GM21529 (cell line): Measurements from ENCODE around the gene GTPBP2.
A peak's percentile ranks its signal among the peaks of the same experiment; 100 is the strongest.

ENCODE experiments used
- ATAC-seq: cut with Tn5 transposase; IDR thresholded peaks from one replicate; pipeline ENCODE4 v1.9.1; 2021; ENCODE audit not compliant: unreplicated experiment

The GTPBP2 gene, protein sequence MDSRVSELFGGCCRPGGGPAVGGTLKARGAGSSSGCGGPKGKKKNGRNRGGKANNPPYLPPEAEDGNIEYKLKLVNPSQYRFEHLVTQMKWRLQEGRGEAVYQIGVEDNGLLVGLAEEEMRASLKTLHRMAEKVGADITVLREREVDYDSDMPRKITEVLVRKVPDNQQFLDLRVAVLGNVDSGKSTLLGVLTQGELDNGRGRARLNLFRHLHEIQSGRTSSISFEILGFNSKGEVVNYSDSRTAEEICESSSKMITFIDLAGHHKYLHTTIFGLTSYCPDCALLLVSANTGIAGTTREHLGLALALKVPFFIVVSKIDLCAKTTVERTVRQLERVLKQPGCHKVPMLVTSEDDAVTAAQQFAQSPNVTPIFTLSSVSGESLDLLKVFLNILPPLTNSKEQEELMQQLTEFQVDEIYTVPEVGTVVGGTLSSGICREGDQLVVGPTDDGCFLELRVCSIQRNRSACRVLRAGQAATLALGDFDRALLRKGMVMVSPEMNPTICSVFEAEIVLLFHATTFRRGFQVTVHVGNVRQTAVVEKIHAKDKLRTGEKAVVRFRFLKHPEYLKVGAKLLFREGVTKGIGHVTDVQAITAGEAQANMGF

DNA sequence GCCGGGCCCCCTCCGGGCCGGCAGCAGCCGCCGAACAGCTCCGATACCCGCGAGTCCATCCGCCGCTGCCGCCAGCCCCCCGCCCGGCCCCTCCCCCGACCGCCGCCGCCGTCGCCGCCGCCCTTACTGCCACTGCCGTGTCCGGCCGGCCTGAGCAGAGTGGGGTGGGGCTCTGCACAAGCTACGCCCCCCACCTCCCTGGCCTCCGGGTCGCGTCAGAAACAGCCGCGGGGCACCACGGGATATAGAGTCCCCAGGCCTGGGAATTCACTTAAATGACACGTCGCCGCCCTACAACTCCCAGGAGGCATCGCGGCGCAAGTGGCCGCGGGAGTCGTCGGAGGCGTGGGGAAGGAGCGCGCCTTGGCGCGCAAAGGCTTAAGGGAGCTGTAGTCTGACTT lies at the start of gene GTPBP2:
GTPBP2 (minus strand) TSS at position 161 of the 401 bp plus-strand sequence; CDS start at position 59, 102 bp downstream.
- ATAC-seq = peak; percentile 85

DNA sequence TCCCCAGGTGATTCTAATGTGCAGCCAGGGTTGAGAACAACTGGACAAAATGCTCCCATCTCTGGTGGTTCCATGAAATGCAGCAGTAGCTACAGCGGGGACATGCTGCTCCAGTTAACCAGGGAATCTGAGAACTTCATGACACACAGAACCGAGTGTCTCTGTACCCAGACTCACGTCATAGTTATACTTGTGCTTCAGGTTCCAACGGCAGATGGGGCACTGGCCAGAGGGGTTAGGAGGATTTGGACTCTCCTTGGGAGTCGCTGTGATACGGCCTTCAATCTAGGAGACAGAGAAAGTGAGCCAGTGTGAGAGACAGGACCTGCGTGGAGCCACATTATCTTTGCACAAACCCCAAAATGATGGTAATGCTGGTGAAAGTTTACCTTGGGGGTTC lies 49.3 kb upstream of the GTPBP2 start:
- no peak for ATAC-seq

DNA sequence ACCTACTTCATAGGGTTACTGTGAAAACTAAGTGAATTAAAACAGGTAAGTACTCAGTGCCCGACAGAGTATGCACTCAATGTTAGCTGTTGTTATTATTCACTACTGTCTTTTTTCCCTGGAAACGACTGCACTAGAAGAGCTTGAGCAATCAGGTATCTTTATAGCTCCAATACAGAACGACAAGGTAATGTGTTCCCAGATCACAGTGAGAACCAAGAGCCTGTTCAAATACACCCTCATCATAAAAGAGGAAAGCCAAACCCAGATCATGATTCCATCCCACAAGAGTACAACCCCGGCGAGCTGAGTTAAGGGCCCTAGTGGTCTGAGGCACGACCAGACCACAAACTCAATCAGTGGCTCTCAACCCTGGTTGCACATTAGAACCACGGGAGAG lies 48.7 kb upstream of the GTPBP2 start:
- no peak for ATAC-seq

DNA sequence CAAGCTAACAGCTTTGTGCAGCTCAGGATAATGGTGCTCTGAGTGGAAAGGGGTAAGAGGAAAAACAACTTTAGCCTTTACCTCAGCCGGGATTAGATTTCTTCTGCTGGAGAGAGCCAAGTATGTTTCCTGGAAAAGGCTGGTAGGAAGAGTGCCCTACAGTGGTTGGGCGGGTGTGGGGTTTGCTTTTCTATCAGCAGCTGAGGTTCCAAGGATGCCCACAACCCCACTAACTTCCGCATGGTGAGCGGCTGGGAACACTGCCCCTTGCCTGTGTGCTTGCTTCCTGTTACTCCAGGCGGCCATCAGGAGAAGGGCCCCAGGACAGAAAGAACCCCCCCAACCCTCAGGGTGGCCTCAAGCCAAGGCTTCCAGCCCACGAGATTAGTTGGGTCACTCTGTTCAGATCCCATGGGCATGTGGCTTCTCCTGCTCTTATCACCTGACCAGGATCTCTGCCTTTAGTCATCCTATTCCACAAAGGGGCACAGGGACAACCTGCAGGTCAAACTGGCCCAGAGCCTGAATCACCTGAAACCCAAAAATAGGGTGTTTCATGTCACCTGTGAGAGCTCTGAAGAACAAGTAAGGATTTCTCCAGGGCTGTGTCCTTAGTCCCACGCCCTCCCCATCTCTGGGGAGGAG lies 48.0 kb upstream of the GTPBP2 start:
- no peak for ATAC-seq

DNA sequence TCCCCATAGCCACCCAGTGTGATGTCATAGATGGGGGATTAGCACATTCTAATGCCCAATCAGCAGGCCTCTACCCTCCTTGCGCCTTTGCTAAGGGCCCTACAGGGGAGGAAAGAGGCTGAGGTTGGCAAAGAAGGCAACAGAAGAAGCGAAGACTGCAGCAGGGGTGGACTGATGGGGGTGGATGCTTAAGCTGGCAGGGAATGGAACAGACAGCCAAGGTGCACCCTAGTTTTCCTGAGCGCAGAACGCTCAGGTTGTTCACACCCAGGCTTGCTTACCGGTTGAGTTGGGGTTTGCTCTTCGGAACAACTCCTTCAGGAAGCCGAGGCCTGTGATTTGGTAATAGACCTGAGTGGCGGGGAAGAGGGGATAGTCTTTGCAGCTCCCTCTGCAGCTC lies 45.9 kb upstream of the GTPBP2 start:
- ATAC-seq = no peak

DNA sequence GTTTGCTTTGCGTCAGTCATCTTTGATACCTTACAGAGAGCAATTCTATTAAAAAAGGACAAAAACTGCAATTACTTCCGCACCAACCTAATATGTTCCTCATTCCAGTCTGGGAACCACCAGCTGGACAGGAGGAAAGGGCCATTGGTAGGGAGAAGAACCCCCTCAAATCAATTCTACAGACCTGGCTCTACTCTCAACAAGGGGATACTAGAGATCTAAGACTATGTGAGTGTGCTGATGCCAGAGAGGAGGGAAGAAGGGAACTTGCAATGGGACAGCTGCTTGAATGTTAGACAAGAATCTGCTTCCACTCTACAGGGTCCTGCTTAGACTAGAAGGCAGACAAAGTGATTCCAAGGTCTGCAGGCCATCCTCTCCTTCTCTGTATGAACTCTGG lies 45.2 kb upstream of the GTPBP2 start:
- no peak for ATAC-seq

DNA sequence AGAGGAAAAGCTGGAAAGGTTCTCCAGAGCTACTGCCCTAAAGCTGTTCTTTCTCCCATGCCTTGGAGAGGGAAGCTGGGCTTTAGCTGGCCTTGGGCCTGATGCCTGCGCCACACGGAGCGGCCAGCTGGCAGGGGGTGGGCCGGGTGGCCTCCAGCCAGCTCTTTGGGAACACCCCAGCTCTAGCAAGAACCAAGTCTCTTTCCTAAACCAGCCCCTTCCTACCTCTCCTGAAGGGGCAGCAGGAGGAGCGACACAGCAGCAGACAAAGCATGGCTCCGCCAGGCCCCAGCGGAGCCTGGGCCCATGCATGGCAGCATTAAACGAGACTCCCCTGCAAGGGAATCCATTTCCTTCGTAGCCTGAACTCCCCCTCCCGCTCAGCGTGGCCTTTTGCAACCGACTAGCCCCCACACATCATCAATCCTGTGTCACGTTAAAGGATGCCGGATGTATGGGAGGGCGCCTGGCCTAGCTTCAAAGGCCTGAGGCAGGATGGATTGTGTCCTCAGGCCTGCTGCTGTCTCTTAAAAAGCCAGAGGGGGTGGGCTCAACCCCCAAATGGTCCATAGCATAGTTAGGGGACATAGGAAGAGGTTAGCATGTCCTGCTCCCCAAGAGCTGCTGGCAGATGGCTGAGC lies 44.5 kb upstream of the GTPBP2 start:
- no peak for ATAC-seq

DNA sequence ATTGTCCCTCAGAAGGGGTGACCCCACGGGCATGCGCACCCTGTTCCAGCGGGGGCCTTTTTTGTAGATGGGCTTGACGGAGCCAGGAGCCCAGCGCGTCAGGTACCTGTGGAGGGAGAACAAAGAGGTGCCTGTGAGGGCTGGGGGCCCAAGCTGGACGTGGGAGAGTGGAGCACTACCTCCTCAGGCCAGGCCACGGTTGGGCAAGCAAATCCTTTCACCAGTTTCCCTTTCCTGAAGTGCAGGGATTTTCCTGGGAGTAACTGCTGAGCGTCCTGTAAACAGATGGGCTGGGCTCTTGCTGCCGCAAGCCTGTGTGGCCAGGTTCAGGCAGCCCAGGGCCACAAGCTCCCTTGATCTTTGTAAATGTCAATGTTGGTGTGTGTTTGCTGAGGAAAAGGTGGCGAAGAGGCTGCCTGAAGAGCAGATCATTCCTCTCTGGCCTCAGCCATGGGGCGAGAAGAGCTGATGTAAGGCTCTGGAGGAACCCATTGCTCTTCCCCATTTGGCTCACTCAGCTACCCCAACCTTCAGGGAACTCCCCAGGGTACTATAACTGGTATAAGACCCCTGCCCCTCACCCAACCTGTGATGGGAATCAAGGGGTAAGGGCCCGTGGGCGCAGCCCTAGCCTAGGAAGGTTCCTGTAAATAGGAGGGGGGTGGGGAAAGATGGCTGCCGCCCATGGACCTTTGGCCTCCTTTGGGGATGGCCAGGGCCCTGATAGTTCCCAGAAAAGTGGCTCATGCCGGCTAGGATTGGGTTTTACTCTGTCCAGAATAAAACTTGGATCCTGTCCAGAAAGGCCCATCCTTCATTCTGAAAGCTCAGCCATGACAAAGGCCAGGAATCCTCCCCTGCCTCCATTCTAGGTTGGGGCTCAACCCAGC lies 43.0 kb upstream of the GTPBP2 start:
- no peak for ATAC-seq

DNA sequence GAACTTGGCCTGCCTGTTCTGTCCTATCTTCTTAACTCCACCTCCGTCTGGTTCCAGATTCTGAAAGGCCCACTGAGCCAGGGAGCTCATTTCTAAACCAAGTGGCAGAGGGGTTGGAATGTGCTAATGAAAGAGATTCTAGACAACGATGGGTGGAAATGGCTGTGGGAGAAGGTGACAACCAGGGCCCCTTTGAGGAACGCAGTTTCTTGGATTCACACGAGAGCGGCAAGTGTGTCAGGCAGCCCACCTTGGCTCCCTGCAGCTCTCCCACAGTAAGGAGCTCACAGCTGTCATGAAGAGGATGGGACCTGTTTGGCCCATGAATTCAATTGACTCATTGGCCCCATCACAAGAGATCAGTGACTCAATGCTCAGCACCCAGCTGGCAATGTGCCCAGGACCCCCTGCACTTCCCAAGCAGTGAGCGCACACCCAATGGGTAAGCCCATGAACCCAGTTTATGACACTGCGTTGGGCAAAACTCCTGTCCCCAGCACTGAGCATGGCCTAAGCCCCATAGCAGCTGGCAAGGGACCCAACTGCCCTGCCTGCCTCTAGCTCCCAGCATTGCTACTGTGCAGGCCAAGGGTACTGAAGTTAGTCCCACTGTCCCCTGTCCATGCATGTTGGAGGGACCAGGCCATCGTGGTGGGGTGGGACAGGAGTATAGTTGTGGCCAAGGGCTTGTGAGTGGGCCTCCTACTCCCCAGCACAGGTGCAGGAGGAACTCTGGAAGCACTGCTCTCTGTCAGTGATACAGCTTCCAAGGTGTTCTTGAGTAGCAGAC lies 42.1 kb upstream of the GTPBP2 start:
- no peak for ATAC-seq

DNA sequence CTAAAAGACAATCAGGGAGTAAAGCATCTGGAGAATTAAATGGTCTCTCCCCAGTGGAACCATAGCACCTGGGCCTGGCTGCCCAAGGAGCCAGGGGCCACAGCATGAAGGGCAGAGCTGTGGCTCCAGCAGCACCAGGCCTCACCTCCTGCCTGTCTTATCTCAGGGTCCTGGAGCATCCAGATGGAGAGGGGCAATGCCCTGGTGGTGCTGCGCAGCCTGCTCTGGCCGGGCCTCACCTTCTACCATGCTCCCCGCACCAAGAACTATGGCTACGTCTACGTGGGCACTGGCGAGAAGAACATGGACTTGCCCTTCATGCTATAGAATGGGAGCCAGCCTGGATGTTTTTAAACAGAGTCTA lies 41.5 kb upstream of the GTPBP2 start:
- no peak for ATAC-seq

DNA sequence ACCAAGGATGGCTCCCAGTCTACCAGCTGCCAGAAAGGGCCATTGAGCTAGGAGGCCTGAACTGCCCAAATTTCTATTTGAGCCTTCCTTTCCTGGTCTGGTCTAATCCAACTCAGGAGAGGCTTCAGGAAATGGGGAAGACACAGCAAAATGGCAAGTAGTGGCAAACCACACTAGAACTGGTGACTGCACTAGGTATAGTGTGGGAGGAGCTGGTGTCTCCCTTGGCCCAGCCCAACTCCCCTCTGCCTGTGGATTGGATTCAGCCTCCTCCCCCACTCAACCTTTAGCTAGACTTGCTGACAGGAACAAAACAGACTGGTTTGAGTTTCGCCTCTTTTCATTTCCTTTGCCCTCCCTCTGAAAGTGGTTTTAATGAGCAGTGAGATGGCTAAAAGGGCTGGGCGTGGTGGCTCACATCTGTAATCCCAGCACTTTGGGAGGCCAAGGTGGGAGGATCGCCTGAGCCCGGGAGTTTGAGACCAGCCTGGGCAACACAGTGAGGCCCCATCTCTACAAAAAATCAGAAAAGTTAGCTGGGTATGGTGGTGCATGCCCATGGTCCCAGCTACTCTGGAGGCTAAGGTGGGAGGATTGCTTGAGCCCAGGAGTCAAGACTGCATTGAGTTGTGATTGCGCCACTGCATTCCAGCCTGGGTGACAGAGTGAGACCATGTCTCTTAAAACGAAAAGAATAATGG lies 41.0 kb upstream of the GTPBP2 start:
- ATAC-seq = no peak

DNA sequence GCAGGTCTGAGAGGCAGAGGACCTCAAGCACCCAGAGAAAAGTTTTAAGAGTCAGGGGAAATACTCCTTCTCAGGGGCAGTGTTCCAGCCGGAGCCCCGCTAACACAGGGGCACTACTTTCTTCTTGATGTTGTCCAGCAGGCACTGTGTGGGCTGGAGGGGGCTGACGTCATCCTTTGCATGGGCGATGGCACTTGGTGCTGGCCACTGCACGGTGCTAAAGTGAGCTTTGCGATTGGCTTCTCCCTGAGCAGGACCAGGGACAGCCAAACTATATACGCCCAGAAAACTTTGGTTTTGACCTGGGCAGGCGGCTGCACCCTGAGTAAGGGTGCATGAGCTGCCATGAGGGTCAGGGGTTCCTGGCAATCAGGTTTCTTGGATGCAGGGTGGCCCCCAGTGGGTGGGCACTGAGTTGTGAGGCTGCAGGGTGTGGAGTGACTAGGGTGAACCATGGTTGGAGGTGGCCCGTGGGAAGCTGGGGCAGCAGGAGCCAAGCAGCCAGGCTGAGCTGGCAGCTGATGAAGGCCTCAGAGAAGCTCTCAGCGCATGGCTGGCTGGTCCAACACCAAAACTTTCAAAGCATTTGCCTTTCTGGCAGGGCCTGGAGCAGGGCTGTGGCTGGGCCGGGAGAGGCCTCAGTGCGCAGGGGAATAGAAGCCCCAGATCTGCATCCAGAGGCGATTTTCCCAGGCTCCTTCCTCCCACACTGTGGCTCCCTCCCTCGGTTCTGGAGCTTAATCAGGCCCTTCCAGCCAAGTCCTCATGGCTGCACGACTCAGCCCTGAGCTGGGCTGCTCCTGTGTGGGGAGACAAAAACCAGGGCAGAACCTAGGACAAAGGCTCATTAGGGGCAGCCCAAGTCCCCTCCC lies 40.2 kb upstream of the GTPBP2 start:
- ATAC-seq = no peak

DNA sequence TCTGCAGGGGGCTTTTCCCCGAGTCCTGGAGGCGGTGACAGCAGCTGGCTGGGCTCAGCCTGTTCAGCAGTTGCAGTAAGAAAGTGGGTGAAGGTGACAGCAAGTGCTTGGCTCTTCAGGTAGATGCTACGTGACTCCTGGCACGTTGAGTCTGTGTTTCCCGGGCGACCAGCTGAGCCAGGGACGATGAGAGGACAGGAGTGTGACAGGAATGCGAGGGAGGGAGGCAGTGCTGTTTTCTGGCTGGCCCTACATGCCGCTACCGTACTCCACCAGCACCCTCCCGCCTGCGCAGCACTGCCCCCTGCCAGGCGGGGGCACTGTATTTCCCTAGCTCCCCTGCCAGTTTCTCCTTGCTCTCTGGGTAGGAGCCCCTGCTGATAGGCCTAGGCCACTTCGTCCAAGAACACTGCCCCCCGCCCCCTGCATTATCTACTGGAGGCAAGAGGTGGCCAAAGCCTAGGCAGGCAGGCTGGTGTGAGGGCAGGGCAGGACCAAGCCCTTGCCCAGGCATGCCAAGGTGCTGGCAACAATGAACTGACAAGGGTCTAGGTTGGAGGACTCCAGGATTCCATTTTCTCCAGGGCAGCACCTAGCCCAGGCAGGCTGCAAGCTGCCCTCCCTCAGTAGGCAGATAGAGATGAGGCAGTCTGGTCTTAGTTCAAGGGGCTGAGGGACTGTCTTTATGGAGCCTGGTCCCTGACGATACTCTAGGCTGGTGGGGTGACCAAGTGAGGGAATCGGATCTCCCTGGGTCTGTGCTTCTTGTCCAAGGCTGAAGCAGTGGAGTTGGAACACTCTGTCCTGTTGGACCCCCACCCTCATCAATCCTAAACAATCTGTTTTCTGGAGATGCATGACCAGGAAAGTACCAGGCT lies 39.3 kb upstream of the GTPBP2 start:
- ATAC-seq = peak; percentile 63

DNA sequence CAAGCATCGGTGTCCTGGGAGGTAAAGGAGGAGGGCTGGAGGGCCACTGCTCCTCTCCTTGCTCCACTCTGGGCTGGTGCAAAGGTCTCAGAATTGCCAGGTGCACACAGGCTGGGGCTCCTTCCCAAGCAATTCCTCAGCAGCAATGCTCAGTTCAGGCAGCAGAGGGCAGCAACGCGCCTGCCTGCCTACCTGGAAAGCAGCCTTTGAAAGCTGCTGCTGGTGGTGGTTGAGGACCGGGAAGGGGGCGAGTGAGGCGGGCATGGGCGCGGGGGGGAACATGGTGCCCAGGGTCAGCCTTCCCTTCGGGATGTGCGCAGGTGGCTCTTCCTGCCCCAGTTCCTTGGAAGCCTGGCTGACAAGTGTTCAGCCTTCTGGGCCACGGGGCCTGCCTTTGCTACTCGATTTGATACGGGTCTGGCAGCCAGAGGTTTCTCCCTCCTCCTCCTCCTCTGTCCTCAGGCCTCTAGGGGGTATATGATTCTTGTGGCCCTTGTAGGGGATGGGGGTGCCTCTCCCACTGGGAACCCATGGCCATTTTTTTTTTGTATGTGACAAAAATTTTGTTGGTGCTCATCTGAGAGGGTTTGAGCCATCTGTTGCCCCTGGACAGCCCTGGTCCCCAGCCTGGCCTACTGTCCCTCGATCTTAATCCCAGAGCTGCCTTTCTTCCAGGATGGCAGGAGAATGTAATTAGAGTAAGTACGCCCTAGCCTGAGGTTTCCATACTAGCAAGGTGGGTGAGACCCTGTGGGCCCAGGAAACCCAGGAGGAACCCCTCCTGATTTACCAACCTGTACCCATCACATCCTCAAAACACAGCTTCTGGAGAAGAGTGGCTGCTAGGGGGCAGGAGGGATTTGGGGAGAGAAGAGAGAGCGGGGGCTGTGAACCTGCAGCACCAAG lies 38.4 kb upstream of the GTPBP2 start:
- ATAC-seq = peak; percentile 41

DNA sequence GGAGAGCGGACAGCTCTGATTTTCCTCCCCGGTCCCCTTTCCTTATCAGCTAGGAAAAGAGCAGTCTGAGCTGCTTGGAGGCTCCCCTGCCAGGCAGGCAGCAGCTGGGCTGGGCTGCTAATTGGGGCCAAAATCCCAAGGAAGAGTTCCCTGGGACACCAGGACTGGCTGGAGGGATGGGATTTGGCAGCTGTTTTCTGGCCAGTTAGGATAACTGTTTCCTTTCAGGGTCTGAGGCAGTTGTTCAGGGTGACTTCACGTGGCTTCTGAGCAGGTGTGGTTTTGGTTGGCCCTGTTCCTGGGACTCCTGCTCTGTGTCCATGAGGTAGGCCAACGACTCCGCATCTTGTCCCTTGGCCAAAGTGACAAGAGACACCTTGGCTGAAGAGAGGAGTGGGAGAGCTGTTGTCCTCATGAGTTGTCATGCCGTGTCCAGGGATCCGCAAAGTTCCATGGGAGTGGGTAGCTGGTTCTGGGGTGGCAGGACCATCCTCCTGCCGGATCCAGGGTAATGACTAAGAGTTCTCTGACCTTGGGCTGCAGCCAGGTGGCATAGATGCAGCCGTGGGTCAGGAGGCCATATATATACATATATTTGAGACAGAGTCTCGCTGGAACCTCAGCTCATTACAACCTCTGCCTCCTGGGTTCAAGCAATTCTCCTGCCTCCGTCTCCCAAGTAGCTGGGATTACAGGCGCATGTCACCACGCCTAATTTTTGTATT lies 37.3 kb upstream of the GTPBP2 start:
- ATAC-seq = no peak

DNA sequence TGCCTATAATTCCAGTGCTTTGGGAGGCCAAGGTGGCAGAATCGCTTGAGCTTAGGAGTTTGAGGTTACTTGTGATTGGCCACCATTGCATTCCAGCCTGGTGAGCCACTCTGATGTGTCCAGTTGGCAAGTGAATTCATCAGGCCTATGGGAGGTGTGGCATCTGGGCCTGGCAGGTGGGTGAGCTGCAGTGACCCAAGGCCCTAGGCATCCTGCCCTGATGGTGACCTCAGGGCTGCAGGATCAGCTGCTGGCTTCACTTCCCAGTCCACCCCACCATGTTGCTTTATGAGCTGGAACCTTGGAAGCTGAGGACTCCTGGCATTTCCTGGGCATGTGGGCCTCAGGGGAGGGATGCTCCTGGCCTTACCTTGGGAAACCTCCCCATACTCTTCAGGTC lies 36.3 kb upstream of the GTPBP2 start:
- no peak for ATAC-seq
